Ovary (tissue), 3 donors: ENCODE data around the gene SPATA24.

Source experiments
- CTCF ChIP-seq, 3 donors: fragments of 450-650 bp in 2 of 3; fragments of 200-600 bp in 1 of 3; IDR thresholded peaks; one replicate each; pipeline versions ENCODE4 v1.5.1 to v1.8.0; 2016 to 2022; ENCODE audit warnings: antibody characterized with exemption in 3 of 3, mild to moderate bottlenecking in 1 of 3
- EP300 ChIP-seq: sonication (generic); formaldehyde crosslinking; IDR thresholded peaks from one replicate; pipeline ENCODE4 v1.6.1; 2017; ENCODE audit warnings: antibody characterized with exemption
- POLR2A ChIP-seq: fragments of 450-650 bp; IDR thresholded peaks from one replicate; pipeline ENCODE4 v1.6.1; 2017; ENCODE audit warnings: antibody characterized with exemption, mild to moderate bottlenecking, moderate library complexity
- donor health status: DM: no; HTN: no; CAD: no.

GRCh38 chr5:139391570-139392323 lies 12.1 kb downstream of the SPATA24 start:
- TF ChIP-seq CTCF (IDR thresholded peaks at IDR 0.05) (no peak), EP300 (no peak), POLR2A (no peak)
